GM21737 (cell line): ENCODE results near the gene CAV1.
A peak's percentile ranks its signal among the peaks of the same experiment; 100 is the strongest.
"Not testable (repeated sequence)": the region's sequence is repeated elsewhere in the genome, so short reads cannot be mapped to it uniquely, and the experiment has no call there.

ENCODE experiments used
- ATAC-seq: cut with Tn5 transposase; IDR thresholded peaks from one replicate; pipeline ENCODE4 v1.9.1; 2021; ENCODE audit warnings: mild to moderate bottlenecking, moderate library complexity; ENCODE audit not compliant: unreplicated experiment

The CAV1 gene

DNA sequence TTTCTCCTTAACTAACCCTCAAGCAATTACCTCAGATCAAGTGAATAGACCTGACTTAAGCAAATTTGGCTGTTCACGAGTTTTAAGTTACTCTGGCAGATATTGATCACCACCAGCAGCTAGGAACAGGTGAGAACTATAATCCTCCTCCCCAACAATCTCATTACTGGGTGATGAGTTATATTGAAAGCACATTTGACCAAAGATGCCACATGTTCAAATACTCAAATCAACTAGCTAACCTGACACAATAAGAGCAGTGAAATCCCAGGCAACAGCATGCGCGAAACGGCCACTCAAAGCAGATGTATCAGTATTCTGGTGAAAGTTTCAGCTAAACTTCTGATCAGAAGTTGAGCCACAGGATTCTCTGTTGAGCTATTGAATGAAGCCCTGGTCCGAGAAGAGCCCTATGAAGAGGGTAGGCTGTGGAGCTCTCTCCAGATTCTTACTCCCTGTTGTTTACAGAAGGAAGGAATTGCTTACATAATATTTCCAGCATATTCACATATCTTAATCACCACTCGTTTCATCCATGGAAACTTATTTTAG lies 52.6 kb downstream of the CAV1 start:
- ATAC-seq, result peak; percentile 51

DNA sequence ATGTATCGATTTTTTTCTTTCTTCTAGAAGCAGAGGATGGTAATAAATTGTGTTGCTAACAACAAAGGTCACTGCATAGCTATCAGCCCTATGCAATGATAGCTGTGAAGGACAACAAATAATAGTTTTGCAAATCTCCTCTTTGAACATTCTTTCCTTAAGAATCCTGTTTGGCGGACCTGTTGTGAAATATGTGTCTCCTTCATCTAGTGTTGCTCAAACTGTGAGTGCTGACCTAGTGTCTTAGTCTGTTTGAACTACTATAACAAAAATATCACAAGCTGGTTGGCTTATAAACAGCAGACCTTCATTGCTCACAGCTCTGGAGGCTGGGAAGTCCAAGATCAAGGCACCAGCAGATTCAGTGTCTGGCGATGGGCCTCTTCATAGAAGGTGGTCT lies 53.7 kb downstream of the CAV1 start:
- no peak for ATAC-seq

GRCh38 chr7:116579322-116579721 lies 54.5 kb downstream of the CAV1 start:
- no peak for ATAC-seq

DNA sequence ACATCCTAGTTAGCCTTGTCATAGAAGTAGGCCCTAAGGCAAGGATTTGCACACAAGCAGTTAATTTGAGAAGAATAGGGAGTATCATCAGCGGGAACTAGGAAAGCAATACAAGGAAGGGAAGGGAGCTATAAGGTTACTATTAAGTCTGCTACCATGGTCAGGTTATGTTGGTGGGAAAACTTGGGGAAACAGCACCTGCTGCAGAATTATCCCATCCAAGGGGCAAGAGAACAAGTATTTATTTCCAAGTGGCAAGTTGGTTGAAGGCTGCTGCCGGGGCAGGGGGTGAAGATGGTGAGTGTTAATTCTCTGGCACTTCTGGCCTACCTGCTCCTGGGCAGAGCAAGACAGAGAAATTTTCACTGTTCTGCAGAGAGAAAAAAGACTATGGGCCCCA lies 55.0 kb downstream of the CAV1 start:
- no peak for ATAC-seq

DNA sequence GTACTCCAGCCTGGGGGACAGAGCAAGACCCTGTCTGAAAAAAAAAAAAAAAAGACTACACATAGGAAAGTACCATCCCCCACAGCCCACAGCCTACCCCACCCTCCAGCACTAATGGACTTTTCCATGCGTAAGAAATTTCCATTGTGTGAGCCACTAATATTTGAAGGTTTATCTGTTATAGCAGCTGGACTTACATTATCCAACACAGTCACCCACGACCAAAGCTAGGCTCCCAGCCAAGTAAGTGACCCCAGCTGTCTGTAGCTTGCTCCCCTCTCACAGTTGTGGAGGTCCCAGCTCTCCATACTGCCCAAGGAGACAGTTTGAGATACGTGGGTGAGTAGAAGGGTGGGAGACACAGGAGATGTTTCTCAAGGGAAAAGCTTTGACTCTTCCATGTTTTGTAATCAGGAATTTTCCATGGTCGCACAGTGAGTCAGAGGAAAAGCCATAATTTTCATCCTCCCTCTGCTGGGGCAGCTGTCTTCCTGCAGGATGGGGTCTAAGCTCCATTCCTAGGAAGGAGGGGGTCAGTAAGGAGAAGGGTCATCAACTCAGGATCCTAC lies 57.4 kb downstream of the CAV1 start:
- no peak for ATAC-seq

DNA sequence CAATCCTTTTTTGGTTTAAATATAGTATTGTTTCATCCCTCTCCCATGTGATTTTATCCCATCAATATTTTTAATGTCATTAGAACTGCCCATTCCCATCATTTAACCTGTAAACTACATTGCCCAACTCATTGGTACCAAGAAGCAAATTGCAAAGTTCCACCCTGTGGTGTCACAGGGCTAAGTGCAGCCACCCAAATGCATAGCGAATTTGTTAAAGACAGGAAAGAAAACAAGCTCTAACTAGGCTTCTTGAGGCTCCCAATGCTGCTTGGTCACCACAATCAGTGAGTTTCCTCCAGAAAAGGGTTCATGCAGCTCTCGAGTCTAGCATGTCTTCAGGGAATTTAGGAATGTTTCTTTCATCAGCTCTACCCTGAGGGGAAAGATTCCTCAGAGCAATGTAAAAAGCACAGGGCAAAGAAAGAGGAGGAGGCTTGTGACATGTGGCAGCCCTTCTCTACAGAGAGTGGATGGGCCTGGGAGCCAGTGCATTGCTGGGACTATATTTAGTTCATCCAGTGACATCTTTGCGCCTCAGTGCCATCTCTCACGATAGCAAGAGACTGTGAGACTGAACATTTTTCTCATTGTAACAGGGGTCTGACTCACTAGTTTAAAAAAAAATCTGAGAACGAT lies 58.1 kb downstream of the CAV1 start:
- no peak for ATAC-seq

DNA sequence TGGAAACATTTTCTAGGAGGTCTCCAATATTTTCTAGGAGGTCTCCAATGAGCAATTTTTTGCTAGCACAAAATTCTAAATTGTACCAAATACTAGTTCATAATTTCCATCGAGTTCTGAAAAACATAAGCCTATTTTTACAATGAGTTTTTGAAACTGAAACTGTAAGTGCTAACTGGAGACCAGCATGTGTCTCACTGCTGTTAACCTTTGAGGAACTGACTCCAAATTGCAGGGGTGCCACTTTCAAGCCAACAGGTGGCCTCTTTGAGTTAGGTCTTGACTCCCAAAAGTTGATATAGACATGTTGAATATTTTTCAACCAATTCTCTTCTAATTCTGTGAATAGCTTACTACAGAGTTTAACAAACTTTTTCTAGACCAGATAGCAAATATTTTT lies 58.8 kb downstream of the CAV1 start:
- peak; percentile 90 for ATAC-seq

DNA sequence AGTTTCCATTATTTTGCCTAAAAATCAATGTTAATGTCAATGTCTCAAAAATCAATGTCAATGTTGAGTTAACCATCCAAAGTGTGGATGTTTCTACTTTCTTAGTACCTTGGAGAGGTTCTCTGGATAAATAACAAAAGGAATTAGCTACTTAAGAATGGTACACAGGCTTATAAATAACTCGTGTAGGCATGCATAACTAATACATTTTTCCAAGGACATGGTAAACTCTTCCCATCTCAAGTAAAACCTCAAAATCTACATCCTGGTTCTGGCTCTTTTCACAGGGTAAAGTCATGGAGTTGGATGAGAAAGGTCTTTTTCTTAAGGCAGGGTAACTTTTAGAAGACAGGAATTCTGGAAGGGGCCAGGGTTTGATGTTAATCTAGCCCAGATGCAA lies 59.9 kb downstream of the CAV1 start:
- ATAC-seq, result no peak

- no peak for ATAC-seq
These were observed 60.6 kb downstream of the CAV1 start for GRCh38 chr7:116585392-116585791.

DNA sequence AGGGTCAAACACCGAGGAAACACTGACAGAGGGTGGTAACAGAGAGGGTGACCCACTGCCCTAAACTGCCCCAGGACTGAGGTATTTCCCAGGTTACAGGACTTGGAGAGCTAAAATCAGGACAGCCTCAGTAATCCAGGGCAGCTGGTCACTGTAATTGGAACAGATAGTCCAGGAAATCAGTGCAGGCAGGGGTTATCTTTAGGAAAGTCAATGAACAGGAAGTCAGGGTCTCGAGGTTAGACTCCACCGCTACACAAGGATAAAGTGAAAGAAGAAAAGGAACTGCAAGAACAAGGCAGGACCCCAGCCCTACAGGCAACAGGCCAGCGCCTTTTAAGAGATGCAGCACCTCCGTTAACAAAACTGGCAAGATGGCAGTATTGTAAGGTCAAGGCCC lies 61.1 kb downstream of the CAV1 start:
- no peak for ATAC-seq

DNA sequence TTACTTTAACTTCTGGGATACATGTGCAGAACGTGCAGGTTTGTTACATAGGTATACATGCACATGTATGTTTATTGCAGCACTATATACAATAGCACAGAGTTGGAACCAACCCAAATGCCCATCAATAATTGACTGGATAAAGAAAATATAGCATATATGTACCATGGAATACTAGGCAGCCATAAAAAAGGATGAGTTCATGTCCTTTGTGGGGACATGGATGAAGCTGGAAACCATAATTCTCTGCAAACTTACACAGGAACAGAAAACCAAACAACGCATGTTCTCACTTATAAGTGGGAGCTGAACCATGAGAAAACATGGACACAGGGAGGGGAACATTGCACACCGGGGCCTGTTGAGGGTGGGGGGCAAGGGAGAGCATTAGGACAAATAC lies 62.4 kb downstream of the CAV1 start:
- ATAC-seq, result not testable (repeated sequence)

DNA sequence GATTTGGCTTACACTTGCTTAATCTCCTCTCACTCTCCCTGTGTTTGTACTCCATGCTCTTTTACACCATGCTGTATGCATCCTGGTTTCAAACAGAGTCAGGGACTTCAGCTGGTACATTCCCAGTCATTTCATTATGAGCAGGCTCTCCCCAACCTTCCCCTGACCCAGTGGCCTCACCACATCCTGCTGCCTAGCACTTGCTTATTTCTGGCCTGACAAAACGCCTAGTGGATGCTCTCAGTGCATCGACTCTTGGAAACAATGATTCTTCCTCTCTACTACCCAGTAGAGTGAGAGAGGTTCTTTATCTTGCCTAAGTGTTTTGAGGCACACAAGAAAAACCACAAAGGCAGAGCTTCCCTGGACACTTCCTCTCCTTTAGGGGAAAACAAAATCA lies 63.4 kb downstream of the CAV1 start:
- ATAC-seq, result peak; percentile 63

GRCh38 chr7:116588641-116589594 lies 64.1 kb downstream of the CAV1 start:
- no peak for ATAC-seq

GRCh38 chr7:116591202-116592040 lies 66.6 kb downstream of the CAV1 start:
- ATAC-seq, result no peak

DNA sequence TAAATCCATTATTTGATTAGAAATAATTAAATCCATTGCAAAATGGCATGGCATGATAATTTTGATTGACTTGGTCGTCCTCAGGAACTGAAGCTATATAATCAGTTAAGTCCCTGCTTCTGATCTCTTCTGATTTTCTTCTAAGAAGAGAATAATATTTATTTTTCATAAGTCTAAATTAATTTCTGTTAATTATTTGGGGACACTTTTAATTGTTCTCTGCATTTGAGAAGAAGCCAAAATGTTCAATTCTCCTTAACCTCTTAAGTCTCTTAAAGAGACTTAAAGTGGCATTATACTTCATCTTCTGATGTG lies 67.2 kb downstream of the CAV1 start:
- ATAC-seq, result no peak

DNA sequence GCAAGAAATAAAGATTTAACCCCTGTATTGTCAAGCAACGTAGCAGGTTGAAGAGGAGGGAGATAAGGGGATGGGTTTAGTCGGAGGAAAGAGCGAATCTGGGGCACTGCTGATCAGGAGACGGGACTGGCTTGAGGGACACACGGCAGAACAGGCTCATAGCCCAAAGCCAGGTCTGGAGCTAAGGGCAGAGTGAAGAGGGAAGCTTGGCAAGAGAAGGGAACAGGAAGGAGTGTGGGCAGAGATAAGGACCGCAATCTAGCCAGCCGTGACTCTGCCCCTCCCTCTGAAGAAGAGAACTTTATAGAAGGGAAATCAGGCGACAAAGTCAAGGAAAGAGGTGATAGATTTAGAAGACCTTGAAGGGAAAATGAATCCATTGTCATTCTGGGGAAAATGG lies 67.6 kb downstream of the CAV1 start:
- no peak for ATAC-seq

GRCh38 chr7:116593359-116594075 lies 68.7 kb downstream of the CAV1 start:
- ATAC-seq, result no peak

- ATAC-seq, result no peak
These were observed 70.2 kb downstream of the CAV1 start for GRCh38 chr7:116595063-116595462.

DNA sequence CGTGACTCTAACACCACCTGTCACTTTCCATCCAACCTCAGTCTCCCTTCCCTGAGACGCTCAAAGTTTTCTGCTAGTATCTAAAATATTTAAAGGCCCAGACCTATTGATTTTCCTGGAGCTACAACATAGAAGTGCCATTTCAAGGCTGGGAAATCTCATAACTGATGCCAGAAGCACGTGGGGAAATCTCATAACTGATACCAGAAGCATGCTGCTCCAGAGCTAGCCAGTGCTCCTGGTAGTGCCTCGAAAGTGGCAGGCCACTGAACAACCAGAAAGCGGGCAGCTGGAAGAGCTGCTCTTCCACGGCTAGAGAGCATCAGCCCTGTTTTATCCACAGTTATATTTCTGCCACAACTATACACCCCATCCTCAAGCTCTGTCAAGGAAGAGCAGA lies 72.5 kb downstream of the CAV1 start:
- no peak for ATAC-seq

DNA sequence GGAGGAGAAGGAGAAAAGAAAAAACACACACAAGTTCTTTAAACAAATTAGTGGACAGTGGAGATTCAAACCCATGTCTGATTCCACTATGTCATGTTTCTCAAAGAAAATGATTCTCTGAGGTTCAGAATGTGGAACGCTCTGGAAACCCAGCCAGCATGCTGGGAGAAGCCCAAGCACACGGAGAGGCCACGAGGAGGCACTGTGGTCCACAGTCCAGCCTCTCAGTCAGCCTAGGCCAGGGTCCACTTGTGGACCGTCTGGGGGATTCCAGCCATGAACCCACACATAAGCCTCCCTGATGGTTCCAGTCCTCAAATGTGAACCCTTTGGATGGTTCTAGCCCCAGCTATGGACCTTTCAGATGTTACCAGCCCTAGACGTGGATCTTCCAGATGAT lies 73.4 kb downstream of the CAV1 start:
- no peak for ATAC-seq
